ENCODE results near the gene TMEM258.

DNA sequence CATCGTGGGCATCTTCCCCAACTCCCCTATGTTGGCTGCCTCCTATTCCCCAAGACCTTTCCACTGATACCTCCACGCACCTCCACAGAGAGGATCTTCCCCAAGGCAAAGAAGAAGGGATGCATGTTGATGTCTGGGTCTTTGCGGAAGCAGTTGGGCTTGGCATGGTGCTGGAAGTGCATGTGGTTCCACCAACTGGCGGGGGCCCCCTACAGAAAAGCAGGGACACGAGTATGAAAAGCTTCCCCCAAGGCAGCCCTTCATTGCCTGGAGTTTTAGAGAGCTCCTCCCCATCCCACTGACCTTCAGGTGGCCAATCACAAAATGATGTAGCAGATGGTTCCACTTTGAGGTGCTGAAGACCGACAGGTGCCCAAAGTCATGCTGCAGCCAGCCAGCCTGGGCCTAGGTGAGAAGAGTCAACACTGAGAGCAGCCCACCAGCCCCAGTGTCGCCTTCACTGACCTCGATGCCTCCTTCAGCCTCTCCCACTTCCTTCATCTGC, 18.3 kb upstream of the TMEM258 start:
- TF ChIP-seq POLR2A (IDR thresholded peaks at IDR 0.05; ENCODE audit: low read depth, low read length) (no peak), CTCF (conservative IDR thresholded peaks at IDR 0.05; ENCODE audit: low read depth, low read length) (no peak), FOS (IDR thresholded peaks at IDR 0.05; ENCODE audit: low read depth, low read length) (no peak), MAZ (IDR thresholded peaks at IDR 0.05; ENCODE audit: borderline replicate concordance, low read depth, low read length) (no peak), RAD21 (IDR thresholded peaks at IDR 0.05; ENCODE audit: low read length) (no peak), RFX5 (IDR thresholded peaks at IDR 0.05; ENCODE audit: low read depth, low read length) (no peak), CEBPB (IDR thresholded peaks at IDR 0.05; ENCODE audit: low read depth, low read length) (no peak), ELK1 (IDR thresholded peaks at IDR 0.05; ENCODE audit: borderline replicate concordance, low read depth, low read length) (no peak), USF2 (IDR thresholded peaks at IDR 0.05; ENCODE audit: low read depth, low read length) (no peak), MXI1 (IDR thresholded peaks at IDR 0.05; ENCODE audit: borderline replicate concordance, low read depth, low read length) (no peak), MAFK (IDR thresholded peaks at IDR 0.05; ENCODE audit: low read depth, low read length) (no peak), BHLHE40 (IDR thresholded peaks at IDR 0.05; ENCODE audit: low read depth, low read length) (no peak)

All from IMR-90 (cell line).